ENCODE data around the gene VPS54.

The VPS54 gene, protein sequence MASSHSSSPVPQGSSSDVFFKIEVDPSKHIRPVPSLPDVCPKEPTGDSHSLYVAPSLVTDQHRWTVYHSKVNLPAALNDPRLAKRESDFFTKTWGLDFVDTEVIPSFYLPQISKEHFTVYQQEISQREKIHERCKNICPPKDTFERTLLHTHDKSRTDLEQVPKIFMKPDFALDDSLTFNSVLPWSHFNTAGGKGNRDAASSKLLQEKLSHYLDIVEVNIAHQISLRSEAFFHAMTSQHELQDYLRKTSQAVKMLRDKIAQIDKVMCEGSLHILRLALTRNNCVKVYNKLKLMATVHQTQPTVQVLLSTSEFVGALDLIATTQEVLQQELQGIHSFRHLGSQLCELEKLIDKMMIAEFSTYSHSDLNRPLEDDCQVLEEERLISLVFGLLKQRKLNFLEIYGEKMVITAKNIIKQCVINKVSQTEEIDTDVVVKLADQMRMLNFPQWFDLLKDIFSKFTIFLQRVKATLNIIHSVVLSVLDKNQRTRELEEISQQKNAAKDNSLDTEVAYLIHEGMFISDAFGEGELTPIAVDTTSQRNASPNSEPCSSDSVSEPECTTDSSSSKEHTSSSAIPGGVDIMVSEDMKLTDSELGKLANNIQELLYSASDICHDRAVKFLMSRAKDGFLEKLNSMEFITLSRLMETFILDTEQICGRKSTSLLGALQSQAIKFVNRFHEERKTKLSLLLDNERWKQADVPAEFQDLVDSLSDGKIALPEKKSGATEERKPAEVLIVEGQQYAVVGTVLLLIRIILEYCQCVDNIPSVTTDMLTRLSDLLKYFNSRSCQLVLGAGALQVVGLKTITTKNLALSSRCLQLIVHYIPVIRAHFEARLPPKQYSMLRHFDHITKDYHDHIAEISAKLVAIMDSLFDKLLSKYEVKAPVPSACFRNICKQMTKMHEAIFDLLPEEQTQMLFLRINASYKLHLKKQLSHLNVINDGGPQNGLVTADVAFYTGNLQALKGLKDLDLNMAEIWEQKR

GRCh38 chr2:64019083-64019974 lies at the start of gene VPS54:
Gene VPS54, minus strand, starts transcription at chr2:64019428. Its CDS starts 35,429 bp downstream, at chr2:63983999.
- peak; percentile 18 to 28 for DNase-seq (ENCODE audit: low read depth in 2 of 2)

DNA sequence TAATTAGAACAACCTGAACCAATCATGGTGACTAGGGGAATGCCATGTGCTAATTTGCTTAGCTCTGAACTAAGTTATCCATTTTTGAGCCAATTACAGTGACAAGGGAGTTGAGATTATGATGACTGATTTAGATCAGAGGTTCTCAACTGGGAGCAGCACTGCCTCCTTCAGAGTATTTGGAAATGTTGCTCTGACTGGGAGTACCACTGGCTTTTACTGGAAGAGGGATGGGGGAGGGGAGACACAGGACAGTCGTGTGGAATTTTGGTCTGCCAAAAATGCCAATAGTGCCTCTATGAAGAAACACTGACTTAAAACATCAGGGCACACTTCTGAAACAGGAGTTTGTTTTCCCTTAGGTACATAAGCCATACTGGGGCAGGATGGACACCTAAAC lies 48.1 kb upstream of the VPS54 start:
- no peak for DNase-seq (ENCODE audit: low read depth in 2 of 2)

- DNase-seq (ENCODE audit: low read depth in 2 of 2): no peak
Observed at GRCh38 chr2:64065516-64065915, 46.3 kb upstream of the VPS54 start.

GRCh38 chr2:64063924-64064331 lies 44.7 kb upstream of the VPS54 start:
- peak; percentile 8 to 20 for DNase-seq (ENCODE audit: low read depth in 2 of 2)

DNA sequence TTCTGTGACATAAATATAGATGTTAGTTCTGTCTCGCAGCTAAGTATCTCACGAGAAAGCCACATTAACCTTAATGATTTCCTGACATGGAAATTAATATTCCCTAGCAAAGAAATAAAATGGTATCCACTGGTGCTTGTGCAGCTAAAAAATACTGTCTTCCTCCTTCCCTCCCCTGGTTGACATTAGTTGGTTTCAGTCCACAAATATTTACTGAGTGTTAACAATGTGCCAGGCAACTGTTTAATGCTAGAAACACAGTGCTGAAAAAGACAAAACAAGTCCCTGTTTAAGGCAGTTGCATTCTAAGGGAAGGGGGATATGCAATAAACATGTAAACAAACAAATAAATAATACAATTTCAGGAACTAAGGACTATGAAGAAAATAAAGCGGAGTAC lies 44.2 kb upstream of the VPS54 start:
- DNase-seq (ENCODE audit: low read depth in 2 of 2): no peak

GRCh38 chr2:64062840-64063239 lies 43.6 kb upstream of the VPS54 start:
- DNase-seq (ENCODE audit: low read depth in 2 of 2): peak; percentile 5 to 16

DNA sequence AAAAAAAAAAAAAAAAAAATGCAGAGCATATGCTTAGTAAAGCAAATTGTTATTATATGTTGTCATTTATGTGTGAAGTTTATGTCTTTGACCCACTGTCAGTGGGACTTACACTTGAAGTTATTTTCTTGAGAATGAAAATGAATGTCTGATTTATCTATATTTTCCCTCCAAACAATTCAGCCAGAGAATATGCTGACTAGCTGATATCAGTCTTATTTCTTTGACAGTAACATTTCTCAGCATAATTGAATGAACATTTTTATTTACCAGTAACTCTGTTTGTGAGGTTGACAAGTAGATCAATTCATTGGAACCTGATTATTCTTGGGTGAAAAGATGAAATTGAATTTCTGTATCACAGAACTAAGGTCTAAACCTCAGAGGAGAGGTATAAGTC lies 40.0 kb upstream of the VPS54 start:
- DNase-seq (ENCODE audit: low read depth in 2 of 2): no peak

GRCh38 chr2:64056021-64056420 lies 36.8 kb upstream of the VPS54 start:
- DNase-seq (ENCODE audit: low read depth in 2 of 2): no peak

- DNase-seq (ENCODE audit: low read depth in 2 of 2): no peak
Observed at GRCh38 chr2:64054161-64054915, 35.1 kb upstream of the VPS54 start.

- DNase-seq (ENCODE audit: low read depth in 2 of 2): no peak
Observed at GRCh38 chr2:64052463-64053241, 33.4 kb upstream of the VPS54 start.

DNA sequence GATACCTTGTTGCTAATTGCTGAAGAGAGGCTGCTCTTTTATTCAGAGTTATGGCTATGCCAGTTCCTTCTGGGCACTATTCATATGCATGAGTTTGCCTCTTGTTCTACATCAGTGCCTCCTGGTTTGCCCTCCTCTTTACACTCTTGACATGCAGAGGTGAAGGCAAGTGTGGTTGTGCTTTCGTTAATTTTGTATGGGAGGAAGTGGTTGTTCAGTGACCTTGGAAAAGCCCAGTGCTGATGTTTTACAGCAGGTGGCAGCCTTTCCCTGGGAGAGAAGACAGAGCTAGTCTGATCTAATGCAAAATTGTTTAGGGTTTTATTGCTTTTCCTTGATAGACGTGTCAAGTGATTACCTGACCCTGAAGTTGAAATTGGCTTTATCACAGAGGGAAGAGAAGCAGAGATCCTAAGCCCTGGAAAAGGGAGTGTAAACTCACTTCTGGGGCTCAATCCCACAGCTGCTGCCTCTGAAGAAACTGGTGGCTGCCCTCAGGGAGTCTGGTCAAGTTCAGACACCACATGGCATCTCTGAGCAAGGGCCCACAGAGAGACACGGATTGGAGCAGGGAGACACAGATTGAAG lies 30.5 kb upstream of the VPS54 start:
- DNase-seq (ENCODE audit: low read depth in 2 of 2): peak; percentile 43 to 44

DNA sequence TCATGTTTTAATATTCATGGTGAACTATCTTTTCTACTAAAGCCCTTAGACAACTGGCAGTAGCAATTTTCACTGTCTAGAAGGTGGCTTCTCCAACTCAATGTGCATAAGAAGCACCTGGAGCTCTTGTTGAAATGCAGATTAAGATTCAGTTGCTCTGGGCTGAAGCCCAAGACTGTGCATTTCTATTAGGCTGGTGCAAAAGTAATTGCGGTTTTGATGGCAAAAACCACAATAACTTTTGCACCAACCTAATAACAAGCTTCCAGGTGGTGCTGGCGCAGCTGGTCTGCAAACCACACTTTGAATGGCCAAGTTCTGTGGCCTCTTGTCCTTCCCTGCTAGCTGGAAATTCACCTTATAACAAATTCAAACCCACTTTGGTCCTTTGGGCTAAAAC lies 26.7 kb upstream of the VPS54 start:
- DNase-seq (ENCODE audit: low read depth in 2 of 2): no peak

DNA sequence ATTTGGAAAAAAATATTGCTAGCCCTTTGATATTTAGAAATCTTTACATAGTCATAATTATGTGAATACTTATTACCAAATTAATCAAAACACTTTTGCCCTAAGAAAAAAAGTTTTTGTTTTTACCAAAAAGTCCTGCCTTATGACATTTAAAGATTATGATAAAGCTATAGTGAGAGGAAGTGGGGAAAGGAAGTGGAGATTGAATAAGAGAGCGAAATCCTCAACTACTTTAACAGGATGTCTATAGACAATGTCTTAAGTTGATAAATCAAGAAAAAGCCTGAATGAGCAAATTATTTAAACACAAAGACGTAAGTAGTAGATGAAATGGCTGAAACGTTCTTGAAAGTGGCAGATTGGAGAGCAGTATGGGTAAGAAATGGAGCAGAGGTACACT lies 20.9 kb upstream of the VPS54 start:
- no peak for DNase-seq (ENCODE audit: low read depth in 2 of 2)

DNA sequence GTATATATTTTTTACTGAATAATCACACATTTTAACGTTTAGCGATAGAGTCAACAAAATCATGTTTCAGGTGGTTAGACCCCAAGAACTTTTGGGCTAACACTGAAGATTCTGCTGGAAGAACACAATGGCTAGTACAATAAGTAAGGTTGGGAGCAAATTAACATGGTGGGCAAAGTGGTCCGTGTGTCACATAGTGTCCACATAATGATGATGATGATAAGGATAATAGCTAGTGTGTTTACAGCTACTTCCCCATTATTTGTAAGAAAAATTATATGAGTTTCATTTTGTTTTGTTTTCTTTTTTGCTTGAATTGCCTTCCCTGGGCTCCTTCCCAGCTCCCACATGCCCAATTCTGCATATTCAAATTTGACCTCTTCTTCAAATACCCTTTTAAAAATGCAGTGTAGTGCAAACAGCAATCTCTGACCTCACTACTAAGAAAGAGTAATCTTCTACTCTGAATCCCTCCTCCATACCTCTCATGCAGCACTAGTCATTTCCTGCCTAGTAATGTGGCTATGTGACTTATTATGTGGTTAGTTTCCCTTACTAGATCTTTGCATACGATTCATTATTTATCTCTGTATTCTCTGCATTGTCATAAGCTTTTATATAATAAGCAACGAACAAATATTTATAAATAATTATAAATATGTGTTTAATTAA lies 16.9 kb upstream of the VPS54 start:
- peak; percentile 37 to 46 for DNase-seq (ENCODE audit: low read depth in 2 of 2)

- DNase-seq (ENCODE audit: low read depth in 2 of 2): peak in 1 of 2 experiments; percentile 9
Observed at GRCh38 chr2:64035072-64035942, 16.1 kb upstream of the VPS54 start.

DNA sequence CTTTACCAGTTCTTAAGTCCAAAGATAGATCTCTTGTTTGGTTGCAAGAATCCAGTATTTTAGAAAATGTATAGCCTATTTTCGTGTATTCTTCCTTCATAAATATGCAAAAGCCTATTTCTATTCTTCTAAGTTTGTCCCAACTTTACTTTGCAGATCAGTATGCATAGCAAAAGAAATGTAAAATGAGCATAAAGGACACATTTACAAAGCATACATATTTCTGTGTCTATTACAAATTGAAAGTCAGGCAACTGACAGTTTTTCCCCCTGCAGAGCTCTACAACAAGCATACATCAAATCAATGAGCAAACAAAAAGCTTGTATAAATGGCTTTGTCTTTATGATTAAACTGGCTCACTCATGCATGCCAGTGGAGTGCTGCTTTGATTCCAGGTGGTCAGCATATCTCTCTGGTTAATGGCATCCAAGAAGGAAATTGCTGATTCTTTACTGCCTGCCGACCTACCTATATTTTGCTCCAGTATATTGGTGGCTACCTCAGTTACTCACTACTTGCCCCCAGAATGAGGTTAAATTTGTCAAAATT lies 10.0 kb upstream of the VPS54 start:
- no peak for DNase-seq (ENCODE audit: low read depth in 2 of 2)

DNA sequence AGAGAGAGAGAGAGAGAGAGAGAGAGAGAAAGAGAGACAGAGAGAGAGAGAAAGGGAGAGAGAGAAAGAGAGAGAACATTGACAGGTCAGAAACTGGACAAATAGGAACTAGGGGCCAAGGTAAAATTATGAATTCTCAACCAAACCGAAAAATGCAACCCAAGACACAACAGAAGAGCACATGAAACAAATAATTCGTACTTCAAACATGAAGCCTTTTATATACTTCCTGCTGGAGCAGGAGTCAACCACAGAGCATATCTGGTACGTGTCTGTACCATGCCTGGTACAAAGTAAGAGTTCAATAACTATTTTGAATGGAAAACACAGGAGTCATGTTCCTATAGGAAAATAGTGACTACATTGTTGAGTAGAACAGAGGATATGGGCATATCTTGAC lies 6.5 kb upstream of the VPS54 start:
- DNase-seq (ENCODE audit: low read depth in 2 of 2): no peak

All from fibroblast of skin of left quadriceps (primary cell).